Islet precursor cell (in vitro differentiated cells): Measurements from ENCODE around the gene PPT2.
"Not testable (repeated sequence)": the region's sequence is repeated elsewhere in the genome, so short reads cannot be mapped to it uniquely, and the experiment has no call there.

ENCODE experiments used
- DNase-seq: peaks from one replicate; pipeline ENCODE4 v3.0.0-alpha.2; 2018

PPT2 gene

GRCh38 chr6:32127717-32128592 lies 26.0 kb upstream of the PPT2 start, which contains the start of gene ATF6B:
ATF6B (minus strand) TSS chr6:32128246; CDS start chr6:32128207, 39 bp downstream.
- peak; percentile 99 for DNase-seq

DNA sequence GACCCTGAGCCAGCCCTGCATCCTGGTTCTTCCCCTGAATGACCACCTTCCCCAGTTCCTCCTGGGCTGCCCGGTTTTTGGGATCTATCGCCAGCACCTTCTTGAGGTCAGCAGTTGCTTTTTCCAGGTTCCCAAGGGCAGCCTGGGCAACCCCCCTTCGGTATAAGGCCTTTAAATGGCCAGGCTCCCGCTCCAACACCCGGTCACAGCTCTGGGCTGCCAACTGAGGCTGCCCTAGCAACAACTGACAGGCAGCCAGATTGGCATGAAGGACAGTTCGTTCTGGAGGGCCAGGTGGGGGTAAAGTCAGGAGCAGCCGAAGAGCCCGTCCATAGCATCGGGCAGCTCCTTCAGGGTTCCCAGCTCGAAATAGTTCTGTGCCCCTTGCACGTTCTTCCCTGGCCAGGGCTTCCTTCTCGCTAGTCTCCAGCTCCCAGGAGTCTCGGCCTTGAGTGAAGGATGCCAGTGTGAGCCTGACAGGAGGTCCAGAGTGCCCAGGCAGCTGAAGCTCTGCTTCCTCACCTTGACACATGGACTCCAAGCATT lies 25.1 kb upstream of the PPT2 start:
- peak; percentile 50 for DNase-seq

- DNase-seq, result no peak
Measured at GRCh38 chr6:32129297-32130088, 24.4 kb upstream of the PPT2 start.

GRCh38 chr6:32131439-32131948 lies 22.4 kb upstream of the PPT2 start:
- DNase-seq, result no peak

- no peak for DNase-seq
Measured at GRCh38 chr6:32132110-32132509, 21.8 kb upstream of the PPT2 start.

DNA sequence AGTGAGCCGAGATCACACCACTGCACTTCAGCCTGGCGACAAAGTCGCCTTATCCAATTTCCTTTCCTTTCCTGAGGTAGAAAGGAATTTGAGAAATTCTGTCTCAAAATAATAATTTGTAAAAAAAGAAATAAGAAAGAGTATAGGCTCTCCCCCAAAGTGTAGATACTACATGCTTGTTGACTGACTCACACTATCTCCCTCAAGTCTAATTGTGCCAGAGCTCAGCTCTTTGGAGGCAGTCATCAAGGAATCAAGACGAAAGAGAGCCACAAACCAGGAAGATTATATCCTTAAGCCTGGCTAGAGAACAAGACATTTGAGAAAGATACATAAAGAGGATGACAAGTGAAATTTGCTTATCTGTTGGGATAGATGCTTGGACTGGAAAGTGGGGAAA lies 20.2 kb upstream of the PPT2 start:
- no peak for DNase-seq

- no peak for DNase-seq
Measured at GRCh38 chr6:32137454-32137853, 16.5 kb upstream of the PPT2 start.

GRCh38 chr6:32139590-32139989 lies 14.4 kb upstream of the PPT2 start:
- no peak for DNase-seq

DNA sequence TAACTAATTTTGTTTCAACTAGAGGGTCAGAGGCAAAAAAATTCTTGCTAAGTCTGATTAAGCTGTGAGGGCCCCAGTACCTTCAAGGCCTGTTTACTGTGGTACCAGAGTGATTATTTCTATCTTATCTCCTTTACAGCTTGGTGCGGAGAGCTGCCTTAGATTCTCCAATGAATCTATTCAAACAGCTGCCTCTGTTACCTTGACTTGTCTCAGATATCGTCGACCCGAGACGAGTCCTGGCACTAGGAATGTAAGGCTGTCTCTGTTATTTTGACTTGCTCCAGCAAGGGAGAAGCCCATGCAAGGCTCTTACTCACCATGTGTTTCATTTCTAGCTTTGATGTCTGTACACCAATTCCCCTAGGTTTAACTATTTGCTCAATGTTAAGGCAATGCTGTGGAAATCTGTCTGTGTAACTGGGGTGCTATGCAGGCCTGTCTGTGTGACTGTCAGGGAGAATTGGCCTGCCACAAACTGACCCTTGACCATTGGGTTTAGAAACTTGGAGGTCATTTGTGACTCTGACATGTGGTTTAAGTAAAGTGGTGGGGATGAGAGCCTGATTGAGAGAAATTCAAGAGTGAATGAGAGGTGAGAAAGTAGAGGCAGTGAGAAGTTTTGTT lies 13.4 kb upstream of the PPT2 start:
- no peak for DNase-seq

GRCh38 chr6:32144238-32144637 lies 9.7 kb upstream of the PPT2 start:
- DNase-seq, result not testable (repeated sequence)

DNA sequence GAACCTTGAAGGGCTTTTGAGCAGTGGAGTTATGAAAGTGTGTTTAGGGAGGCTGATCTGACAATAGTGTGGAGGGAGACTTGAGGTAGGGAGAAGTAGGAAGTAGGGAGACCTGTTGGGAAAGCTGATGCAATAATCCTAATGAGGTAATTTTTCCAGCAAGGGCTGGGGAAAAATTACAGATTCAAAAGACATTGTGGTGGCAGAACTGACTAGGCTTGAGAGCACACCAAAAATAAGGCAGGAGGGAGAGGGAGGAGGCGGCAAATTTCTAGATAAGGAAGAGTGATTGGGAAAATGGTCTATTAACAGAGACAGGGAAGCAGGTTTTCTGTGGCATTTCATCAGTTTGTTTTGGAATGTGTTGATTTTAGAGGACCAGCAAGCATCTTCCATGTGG lies 7.7 kb upstream of the PPT2 start:
- DNase-seq, result no peak

GRCh38 chr6:32146687-32147086 lies 7.3 kb upstream of the PPT2 start:
- no peak for DNase-seq

DNA sequence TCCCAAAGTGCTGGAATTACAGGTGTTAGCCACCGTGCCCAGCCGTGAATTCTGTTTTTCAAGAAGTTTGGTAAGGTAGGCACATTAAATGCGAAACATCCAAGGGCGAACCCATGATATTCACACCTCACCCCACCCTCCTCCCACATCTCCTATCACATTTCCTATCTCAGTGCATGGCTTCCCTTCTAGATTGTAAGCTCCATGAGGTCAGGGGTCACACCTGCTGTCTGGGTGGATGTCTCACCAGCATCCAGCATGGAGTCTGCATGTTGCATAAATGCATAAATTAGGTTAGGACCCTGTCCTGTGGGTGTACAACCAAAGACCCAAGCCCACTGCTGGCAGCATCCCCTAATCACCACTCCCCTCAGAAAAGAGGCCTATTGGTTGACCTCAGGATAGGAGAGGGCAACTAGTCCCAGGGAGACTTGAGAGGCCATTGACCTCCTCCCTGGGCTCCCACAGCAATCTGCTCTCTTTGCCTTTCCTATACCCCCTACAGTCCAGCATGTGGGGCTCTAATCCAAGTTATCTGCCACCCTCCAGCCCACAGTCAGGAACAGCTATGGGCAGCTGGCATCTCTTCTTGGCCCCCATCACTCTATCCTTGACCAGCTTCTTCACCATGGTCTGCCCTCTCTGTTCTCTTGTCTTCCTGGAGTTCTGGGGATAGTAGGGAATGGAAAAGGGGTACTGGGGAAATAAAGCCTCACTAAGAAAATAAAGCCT lies 6.4 kb upstream of the PPT2 start:
- no peak for DNase-seq

DNA sequence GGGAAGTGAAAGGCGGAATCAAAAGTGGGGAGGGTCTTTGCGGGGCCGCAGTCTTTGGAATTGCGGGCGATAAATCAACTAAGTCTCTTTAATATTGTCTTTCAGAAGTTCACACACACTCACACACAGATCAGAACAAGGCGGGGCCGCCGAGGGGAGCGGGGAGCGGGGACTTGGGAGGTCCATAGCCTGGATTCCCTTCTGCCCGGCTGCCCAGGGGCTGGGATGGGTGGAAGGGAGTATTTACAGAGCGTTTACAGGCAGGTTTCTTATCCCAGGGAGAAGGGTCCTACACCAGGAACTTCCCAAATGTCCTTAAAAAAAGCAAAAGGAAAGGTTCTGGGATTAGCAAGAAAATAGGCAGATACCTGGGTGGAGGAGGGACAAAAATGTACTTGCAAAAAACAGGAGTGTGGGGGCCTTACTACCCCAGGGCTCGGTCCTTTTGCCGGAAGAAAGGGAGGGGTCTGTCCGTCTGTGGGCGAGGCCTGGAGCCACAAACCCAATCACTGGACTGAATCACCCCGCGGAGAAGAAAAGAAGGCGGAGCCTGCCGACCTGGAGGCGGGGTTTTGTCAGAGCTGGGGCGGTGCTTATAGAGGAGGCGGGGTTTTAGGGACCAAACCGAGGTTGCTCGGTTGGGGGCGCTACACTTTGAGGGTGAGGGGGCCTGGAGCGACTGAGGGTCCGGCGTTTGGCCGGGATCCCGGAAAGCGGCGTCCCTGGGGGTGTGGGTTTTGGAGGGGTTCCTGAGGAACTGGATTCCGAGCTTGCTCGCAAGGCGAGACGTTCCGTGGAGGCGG lies 5.5 kb upstream of the PPT2 start:
- DNase-seq, result peak; percentile 70

DNA sequence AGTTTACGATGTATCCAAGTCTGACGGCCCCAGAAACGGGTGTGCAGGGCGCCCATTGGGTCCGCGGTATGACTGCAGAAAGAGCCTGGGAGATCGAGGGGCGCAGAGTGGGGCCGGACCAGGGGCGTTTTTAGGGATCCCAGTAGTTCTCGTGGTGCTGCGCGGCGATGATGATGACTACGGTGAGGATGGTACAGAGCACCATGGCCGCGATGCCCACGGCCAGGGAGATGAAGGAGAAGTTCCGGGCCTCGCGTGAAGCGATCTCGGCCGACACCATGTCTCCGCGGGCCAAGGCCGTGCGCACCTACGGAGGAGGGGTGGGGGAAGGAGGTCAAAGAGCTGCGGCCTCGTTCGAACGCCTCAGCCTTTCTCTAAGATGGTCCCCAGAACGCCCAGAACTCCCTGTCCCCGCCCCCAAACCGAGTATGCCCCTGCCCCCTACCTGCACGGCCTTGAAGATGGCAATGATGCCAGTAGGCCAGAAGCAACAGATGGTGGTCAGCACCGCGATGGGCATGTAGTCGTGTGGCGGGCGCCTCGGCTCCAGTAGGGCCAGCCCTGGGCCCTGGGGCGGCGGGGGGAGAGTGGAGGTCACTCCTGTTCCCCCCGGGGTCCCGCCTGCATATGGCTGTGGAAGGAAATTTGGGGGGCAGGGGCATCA lies 4.7 kb upstream of the PPT2 start:
- no peak for DNase-seq

DNA sequence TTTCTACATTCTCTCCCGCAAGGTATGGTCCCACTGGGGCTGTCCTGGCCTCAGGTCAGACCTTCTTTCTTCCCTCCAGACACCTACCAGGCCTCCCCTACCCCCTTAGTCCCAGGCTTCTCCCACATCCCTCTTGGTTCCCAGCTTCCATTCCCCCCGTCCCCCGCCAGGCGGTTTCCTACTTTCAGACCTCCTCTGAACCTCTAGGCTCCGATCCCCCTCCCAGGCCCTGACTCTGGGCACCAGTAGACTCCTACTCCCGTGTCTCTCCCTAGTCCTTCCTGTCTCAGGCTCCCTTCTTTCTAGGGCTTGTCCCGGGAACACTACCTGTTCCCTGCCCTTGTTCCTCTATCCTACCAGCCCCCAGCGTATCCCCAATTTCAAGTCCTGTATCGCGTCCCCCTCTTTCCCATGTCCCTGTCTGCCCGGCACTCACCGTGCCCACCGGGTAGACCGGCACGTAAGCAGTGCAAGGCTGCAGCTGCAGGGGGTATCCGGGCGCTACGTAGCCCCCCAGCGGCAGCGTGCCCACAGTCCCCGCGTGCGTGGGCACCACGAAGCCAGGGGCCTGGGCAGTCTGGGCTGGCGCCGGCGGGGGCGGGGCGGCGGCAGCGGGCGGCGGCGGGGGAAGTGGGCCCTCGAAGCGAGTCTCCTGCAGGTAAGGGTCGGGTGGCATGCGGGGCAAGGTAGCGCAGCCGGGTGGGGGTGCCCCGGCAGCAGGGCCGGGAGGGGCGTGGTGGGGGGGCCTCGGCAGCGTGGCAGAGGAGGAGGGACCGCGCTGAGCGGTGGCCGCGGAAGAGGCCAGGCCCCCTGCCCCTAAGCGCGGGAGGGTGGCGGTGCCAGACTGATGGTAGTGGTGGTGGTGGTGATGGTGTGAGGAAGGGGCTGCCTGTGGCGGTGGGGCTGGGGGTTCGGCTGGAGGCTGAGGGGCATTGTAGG lies 3.7 kb upstream of the PPT2 start:
- DNase-seq, result peak; percentile 55

- DNase-seq, result no peak
Measured at GRCh38 chr6:32151181-32151862, 2.6 kb upstream of the PPT2 start.

GRCh38 chr6:32151863-32152768 lies 1.8 kb upstream of the PPT2 start, which contains the start of gene PRRT1:
PRRT1 (minus strand) TSS chr6:32151939; CDS start chr6:32151827, 112 bp downstream.
- DNase-seq, result no peak
